ENCODE results near the gene INPP5B. TPM values are rescaled to one million over a fixed set of nuclear protein-coding genes. Genes with fewer than 3 reads are reported as not detected.

The INPP5B gene
- total RNA-seq, 1 donor from 2014 or later: 21.2 TPM

GRCh38 chr1:37854406-37854805 lies 92.4 kb downstream of the INPP5B start:
- no peak for TF ChIP-seq CTCF (IDR thresholded peaks at IDR 0.05)
- H3K27me3 Mint-ChIP-seq (ENCODE audit: low read depth): no peaks in the 10 kb centered on the region
- peaks cover 4% of the 10 kb centered on the region for H3K36me3 Mint-ChIP-seq (ENCODE audit: low read depth)
- H3K4me1 Mint-ChIP-seq (ENCODE audit: low read depth): peaks cover 20% of the 10 kb centered on the region
- no peaks in the 10 kb centered on the region for H3K9me3 Mint-ChIP-seq (ENCODE audit: low read depth)
- H3K4me3 Mint-ChIP-seq (ENCODE audit: unreplicated experiment): no peak overlapping the region
- no peak overlapping the region for H3K27ac Mint-ChIP-seq (ENCODE audit: unreplicated experiment)
- no peak for DNase-seq (ENCODE audit: low spot score)

GRCh38 chr1:37853157-37853556 lies 93.7 kb downstream of the INPP5B start:
- no peak for TF ChIP-seq CTCF (IDR thresholded peaks at IDR 0.05)
- H3K4me3 Mint-ChIP-seq (ENCODE audit: unreplicated experiment): no peak overlapping the region
- H3K27ac Mint-ChIP-seq (ENCODE audit: unreplicated experiment): no peak overlapping the region
- peaks cover 4% of the 10 kb centered on the region for H3K36me3 Mint-ChIP-seq (ENCODE audit: low read depth)
- DNase-seq (ENCODE audit: low spot score): no peak
- no peaks in the 10 kb centered on the region for H3K27me3 Mint-ChIP-seq (ENCODE audit: low read depth)
- no peaks in the 10 kb centered on the region for H3K9me3 Mint-ChIP-seq (ENCODE audit: low read depth)
- H3K4me1 Mint-ChIP-seq (ENCODE audit: low read depth): peaks cover 13% of the 10 kb centered on the region

- H3K27me3 Mint-ChIP-seq (ENCODE audit: low read depth): no peaks in the 10 kb centered on the region
- DNase-seq (ENCODE audit: low spot score): no peak
- TF ChIP-seq CTCF (IDR thresholded peaks at IDR 0.05): no peak
- peaks cover 12% of the 10 kb centered on the region for H3K4me1 Mint-ChIP-seq (ENCODE audit: low read depth)
- no peaks in the 10 kb centered on the region for H3K9me3 Mint-ChIP-seq (ENCODE audit: low read depth)
- no peaks in the 10 kb centered on the region for H3K36me3 Mint-ChIP-seq (ENCODE audit: low read depth)
- no peak overlapping the region for H3K4me3 Mint-ChIP-seq (ENCODE audit: unreplicated experiment)
- no peak overlapping the region for H3K27ac Mint-ChIP-seq (ENCODE audit: unreplicated experiment)
These were observed 95.1 kb downstream of the INPP5B start for GRCh38 chr1:37851782-37852210.

GRCh38 chr1:37851262-37851661 lies 95.6 kb downstream of the INPP5B start:
- Mint-ChIP-seq H3K36me3 (ENCODE audit: low read depth) (no peaks in the 10 kb centered on the region), H3K27me3 (ENCODE audit: low read depth) (no peaks in the 10 kb centered on the region), H3K9me3 (ENCODE audit: low read depth) (no peaks in the 10 kb centered on the region), H3K4me3 (ENCODE audit: unreplicated experiment) (no peak overlapping the region), H3K4me1 (ENCODE audit: low read depth) (peaks cover 11% of the 10 kb centered on the region), H3K27ac (ENCODE audit: unreplicated experiment) (no peak overlapping the region)
- no peak for TF ChIP-seq CTCF (IDR thresholded peaks at IDR 0.05)
- DNase-seq (ENCODE audit: low spot score): no peak

GRCh38 chr1:37850352-37850955 lies 96.4 kb downstream of the INPP5B start:
- Mint-ChIP-seq H3K36me3 (ENCODE audit: low read depth) (no peaks in the 10 kb centered on the region), H3K4me3 (ENCODE audit: unreplicated experiment) (no peak overlapping the region), H3K27me3 (ENCODE audit: low read depth) (no peaks in the 10 kb centered on the region), H3K9me3 (ENCODE audit: low read depth) (no peaks in the 10 kb centered on the region), H3K27ac (ENCODE audit: unreplicated experiment) (no peak overlapping the region), H3K4me1 (ENCODE audit: low read depth) (peaks cover 11% of the 10 kb centered on the region)
- no peak for DNase-seq (ENCODE audit: low spot score)
- no peak for TF ChIP-seq CTCF (IDR thresholded peaks at IDR 0.05)

All from chondrocyte (in vitro differentiated cells).